BLaER1 treated with 17β-estradiol and CSF1 and Interleukin-3, amounts not matched to agents 10 nM and 100 nM (cell line): ENCODE results near the gene RGP1.

ENCODE experiments used
- H3K27ac ChIP-seq, 11 experiments: shearing (Covaris generic); formaldehyde crosslinking; 2 replicates each; pipeline ENCODE4 v1.8.1; 2022
- H3K27me3 ChIP-seq, 11 experiments: shearing (Covaris generic); formaldehyde crosslinking; 2 replicates each; pipeline ENCODE4 v1.8.1; 2022
- H3K36me3 ChIP-seq, 11 experiments: shearing (Covaris generic); formaldehyde crosslinking; 2 replicates each; pipeline ENCODE4 v1.8.1; 2022
- H3K4me1 ChIP-seq, 10 experiments: shearing (Covaris generic); formaldehyde crosslinking; 2 replicates each; pipeline ENCODE4 v1.8.1; 2022
- H3K4me2 ChIP-seq, 11 experiments: shearing (Covaris generic); formaldehyde crosslinking; 2 replicates each; pipeline ENCODE4 v1.8.1; 2022
- H3K4me3 ChIP-seq, 10 experiments: shearing (Covaris generic); formaldehyde crosslinking; 2 replicates each; pipeline ENCODE4 v1.8.1; 2022
- H3K9ac ChIP-seq, 11 experiments: shearing (Covaris generic); formaldehyde crosslinking; 2 replicates each; pipeline ENCODE4 v1.8.1; 2022
- H3K9me3 ChIP-seq, 11 experiments: shearing (Covaris generic); formaldehyde crosslinking; replicated peaks in 1 of 11; 2 replicates each; pipeline ENCODE4 v1.8.1; 2022
- H4K20me1 ChIP-seq, 11 experiments: shearing (Covaris generic); formaldehyde crosslinking; 2 replicates each; pipeline ENCODE4 v1.8.1; 2022
- Cebpa-rat ChIP-seq, 11 experiments: shearing (Covaris generic); IDR thresholded peaks; 2 replicates each; pipeline ENCODE4 v1.8.1; 2022

RGP1 gene

DNA sequence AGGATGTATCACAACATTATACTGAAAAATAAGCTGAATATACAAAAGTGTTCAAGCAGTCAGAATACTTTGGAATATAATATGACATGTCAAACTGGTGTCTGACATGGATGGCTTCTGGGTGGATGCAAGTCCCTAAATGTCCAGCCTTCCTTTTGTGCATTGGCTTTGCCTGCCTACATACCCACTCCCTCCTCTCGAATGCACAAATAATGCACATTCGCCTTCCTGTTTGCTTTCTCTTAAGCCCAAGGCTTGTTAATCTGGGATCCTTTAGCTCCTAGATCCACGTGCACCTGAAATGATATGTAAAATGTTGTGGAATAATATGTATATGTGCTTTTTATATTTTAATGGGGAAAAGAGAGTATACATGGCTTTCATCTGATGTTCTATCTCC is 29.4 kb downstream of the RGP1 start:
- Histone ChIP-seq H4K20me1 (no peaks in the 10 kb centered on the region), H3K36me3 (0 out of 22 replicates have a peak, but pooled peaks cover 0 to 3% (median 0%) of the 10 kb centered on the region in 11 experiments), H3K4me1 (peaks cover 13 to 19% (median 17%) of the 10 kb centered on the region in 10 experiments), H3K9ac (no peak overlapping the region), H3K4me3 (no peak overlapping the region), H3K27me3 (no peaks in the 10 kb centered on the region), H3K4me2 (no peak overlapping the region), H3K27ac (no peak overlapping the region), H3K9me3 (no peaks in the 10 kb centered on the region)
- TF ChIP-seq Cebpa-rat (IDR thresholded peaks at IDR 0.05), result no peak

DNA sequence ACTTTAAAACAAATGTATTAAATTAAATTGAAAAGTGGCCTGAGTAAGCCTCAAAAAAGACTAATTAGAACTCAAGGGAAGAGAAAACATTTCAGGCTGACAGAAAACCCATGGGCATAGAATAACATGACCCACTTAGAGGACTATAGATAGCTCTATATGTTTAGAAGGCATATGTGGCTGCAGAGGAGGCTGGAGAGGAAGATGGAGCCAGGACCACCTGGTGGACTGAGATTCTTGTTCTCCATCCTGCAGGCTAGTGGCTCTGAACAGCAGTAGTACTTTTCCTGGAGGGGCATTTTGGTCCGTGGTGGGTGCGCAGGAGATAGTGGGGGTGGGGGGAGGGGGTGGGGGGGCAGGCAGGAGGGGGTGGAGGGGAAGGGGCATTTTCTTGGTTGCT is 32.0 kb downstream of the RGP1 start:
- Histone ChIP-seq H3K27ac (no peak overlapping the region), H3K4me3 (no peak overlapping the region), H3K36me3 (0 out of 22 replicates have a peak, but pooled peaks cover 0 to 4% (median 0%) of the 10 kb centered on the region in 11 experiments), H3K27me3 (no peaks in the 10 kb centered on the region), H3K4me1 (peaks cover 4 to 8% (median 5%) of the 10 kb centered on the region in 10 experiments), H3K4me2 (no peak overlapping the region), H4K20me1 (no peaks in the 10 kb centered on the region), H3K9ac (no peak overlapping the region), H3K9me3 (no peaks in the 10 kb centered on the region)
- TF ChIP-seq Cebpa-rat (IDR thresholded peaks at IDR 0.05), result no peak

GRCh38 chr9:35783418-35783817 is 34.3 kb downstream of the RGP1 start:
- 0 out of 22 replicates have a peak, but pooled peaks cover 0 to 4% (median 0%) of the 10 kb centered on the region in 11 experiments for H3K36me3 ChIP-seq

GRCh38 chr9:35789541-35789940 is 40.5 kb downstream of the RGP1 start:
- Histone ChIP-seq H3K27ac (no peak overlapping the region), H3K36me3 (no peaks in the 10 kb centered on the region), H3K4me1 (peaks cover 6 to 14% (median 13%) of the 10 kb centered on the region in 10 experiments; a peak in 14 of 20 replicates), H3K9ac (no peak overlapping the region), H3K4me2 (no peak overlapping the region), H3K9me3 (no peaks in the 10 kb centered on the region), H3K4me3 (no peak overlapping the region), H3K27me3 (peaks cover 7 to 22% (median 15%) of the 10 kb centered on the region in 11 experiments; a peak in 20 of 22 replicates), H4K20me1 (no peaks in the 10 kb centered on the region)
- no peak for TF ChIP-seq Cebpa-rat (IDR thresholded peaks at IDR 0.05)

More at GRCh38 chr9:35783418-35783817, 34.3 kb downstream of the RGP1 start:
- no peaks in the 10 kb centered on the region for H3K9me3 ChIP-seq
- no peak for TF ChIP-seq Cebpa-rat (IDR thresholded peaks at IDR 0.05)
- peaks cover 0 to 9% (median 8%) of the 10 kb centered on the region in 10 experiments; a peak in 11 of 20 replicates for H3K4me1 ChIP-seq
- no peak overlapping the region for H3K4me2 ChIP-seq
- no peak overlapping the region for H3K9ac ChIP-seq
- H3K27me3 ChIP-seq, result no peaks in the 10 kb centered on the region
- H4K20me1 ChIP-seq, result no peaks in the 10 kb centered on the region
- H3K27ac ChIP-seq, result no peak overlapping the region
- H3K4me3 ChIP-seq, result no peak overlapping the region

DNA sequence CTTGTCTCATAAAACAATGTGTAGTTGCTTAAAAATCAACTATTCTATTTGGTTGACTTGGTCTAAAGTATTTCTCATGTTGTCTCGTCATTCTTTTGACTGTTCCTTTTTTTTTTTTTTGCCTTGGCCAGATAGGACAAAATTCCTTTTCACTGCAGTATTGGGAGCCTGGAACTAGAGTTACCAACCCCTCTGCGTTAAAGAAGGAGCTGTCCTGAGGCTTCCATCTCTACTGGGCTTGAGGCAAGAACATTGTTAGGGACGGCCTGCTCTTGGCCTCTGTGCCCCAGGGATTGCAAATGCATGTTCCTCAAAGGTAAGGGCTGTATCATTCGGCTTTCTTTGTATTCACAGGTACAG is 40.9 kb downstream of the RGP1 start:
- H3K9ac ChIP-seq, result no peak overlapping the region
- no peak overlapping the region for H3K4me3 ChIP-seq
- H3K4me2 ChIP-seq, result no peak overlapping the region
- H3K27ac ChIP-seq, result no peak overlapping the region
- H3K9me3 ChIP-seq, result no peaks in the 10 kb centered on the region
- peaks cover 7 to 22% (median 15%) of the 10 kb centered on the region in 11 experiments; a peak in 20 of 22 replicates for H3K27me3 ChIP-seq
- no peak for TF ChIP-seq Cebpa-rat (IDR thresholded peaks at IDR 0.05)
- H3K36me3 ChIP-seq, result no peaks in the 10 kb centered on the region
- H3K4me1 ChIP-seq, result peaks cover 6 to 16% (median 13%) of the 10 kb centered on the region in 10 experiments; a peak in 14 of 20 replicates
- no peaks in the 10 kb centered on the region for H4K20me1 ChIP-seq

DNA sequence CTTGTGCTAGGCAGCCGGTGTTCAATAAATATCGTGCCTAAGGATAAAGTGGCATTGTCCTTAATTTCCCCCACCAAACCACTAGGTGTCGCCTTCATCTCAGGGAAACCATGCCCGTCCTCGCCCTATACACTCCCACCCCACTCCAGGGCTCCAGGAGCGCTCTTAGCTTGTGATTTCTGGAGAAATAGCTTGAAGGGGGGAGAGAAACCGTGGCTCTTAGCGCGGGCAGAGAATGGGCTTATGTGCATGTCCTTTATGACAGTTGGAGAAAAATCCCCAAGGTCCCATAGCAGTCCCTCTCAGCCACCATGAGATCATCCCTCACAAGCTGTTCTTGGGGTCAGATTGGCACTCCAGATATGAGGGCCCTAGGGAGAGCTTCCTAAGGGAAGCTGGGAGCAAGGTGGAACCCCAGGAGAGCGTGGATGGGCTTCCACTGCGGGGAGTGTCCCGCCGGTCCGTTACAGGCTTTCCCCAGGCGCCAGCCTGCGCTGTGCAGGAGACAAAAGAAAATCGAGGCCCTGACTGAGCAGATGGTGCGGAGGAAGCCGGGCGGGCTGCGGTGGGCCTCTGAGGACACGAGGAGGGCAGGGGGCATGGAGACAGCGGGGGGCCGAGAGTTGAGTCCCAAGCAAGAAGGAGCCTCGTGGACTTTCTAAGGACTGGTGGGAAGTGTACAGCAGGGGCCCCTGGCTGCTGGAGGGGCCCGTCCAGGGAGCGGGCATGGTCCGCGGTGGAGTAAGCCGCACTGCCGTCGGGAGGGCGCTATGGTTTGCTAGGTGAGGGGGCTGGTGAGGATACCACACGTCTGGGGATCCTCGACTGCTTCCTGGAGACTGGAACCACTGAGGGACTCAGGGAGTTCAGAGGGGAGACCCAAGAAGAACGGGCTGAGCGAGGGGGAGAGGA is 41.6 kb downstream of the RGP1 start:
- peak overlapping the region in 9 of 11 experiments; percentile 6 to 33 (median 15); a peak in 11 of 22 replicates for H3K4me2 ChIP-seq
- TF ChIP-seq Cebpa-rat (IDR thresholded peaks at IDR 0.05), result no peak
- no peak overlapping the region for H3K4me3 ChIP-seq

DNA sequence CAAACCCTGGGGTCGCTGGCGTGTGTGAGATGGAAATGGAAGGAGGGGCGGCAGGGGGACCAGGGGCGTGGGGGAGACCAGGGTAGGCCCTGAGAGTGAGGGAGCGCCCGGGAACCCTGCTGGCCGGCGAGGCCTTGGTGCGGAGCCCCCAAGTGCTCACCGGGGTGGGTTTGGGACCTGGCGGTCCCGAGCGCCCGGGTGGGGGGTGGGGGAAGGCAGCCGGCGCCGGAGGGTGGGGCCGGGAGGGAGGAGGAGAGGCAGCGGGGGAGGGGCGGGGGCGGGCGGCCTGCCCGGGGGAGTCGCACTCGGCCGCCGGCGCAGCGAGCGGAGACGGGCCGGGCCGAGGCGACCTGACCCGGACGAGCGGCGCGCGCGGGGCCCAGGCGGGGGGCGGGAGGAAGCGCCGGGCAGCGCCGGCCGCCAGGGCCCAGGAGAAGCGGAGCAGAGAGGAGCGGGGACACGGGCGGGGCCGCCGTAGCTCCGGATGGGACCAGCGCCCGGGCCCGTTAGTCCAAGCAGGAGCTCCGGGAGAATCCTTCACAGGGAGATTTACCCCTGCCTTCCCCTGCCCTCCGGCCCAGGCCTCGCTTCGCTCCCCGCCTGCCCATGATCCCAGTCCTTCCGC is 42.3 kb downstream of the RGP1 start, which contains the start of gene NPR2:
Gene NPR2 (plus strand): TSS at position 295 of the 625 bp plus-strand sequence. CDS start 818 bp downstream, outside the sequence.
- peaks cover 7 to 22% (median 15%) of the 10 kb centered on the region in 11 experiments; a peak in 20 of 22 replicates for H3K27me3 ChIP-seq
- H3K4me1 ChIP-seq, result peaks cover 6 to 16% (median 13%) of the 10 kb centered on the region in 10 experiments; a peak in 14 of 20 replicates
- no peaks in the 10 kb centered on the region for H3K36me3 ChIP-seq
- H3K27ac ChIP-seq, result no peak within 1 kb of the TSS
- TF ChIP-seq Cebpa-rat (IDR thresholded peaks at IDR 0.05), result no peak
- no peaks in the 10 kb centered on the region for H3K9me3 ChIP-seq
- H3K4me3 ChIP-seq, result peak within 1 kb of the TSS in 6 of 10 experiments; percentile 40 to 62 (median 46); a peak in 8 of 20 replicates
- H4K20me1 ChIP-seq, result no peaks in the 10 kb centered on the region
- peak within 1 kb of the TSS in 10 of 11 experiments; percentile 30 to 66 (median 45); a peak in 19 of 22 replicates for H3K4me2 ChIP-seq
- H3K9ac ChIP-seq, result peak within 1 kb of the TSS in 7 of 11 experiments; percentile 24 to 64 (median 55); a peak in 9 of 22 replicates

More for the DNA sequence above, 41.6 kb downstream of the RGP1 start:
- Histone ChIP-seq H3K27ac (no peak overlapping the region), H4K20me1 (no peaks in the 10 kb centered on the region), H3K9ac (peak overlapping the region in 1 of 11 experiments; percentile 4; a peak in 2 of 22 replicates), H3K27me3 (peaks cover 7 to 22% (median 15%) of the 10 kb centered on the region in 11 experiments; a peak in 20 of 22 replicates), H3K9me3 (no peaks in the 10 kb centered on the region), H3K36me3 (no peaks in the 10 kb centered on the region), H3K4me1 (peaks cover 6 to 16% (median 13%) of the 10 kb centered on the region in 10 experiments; a peak in 14 of 20 replicates)

- no peaks in the 10 kb centered on the region for H3K9me3 ChIP-seq
- H3K9ac ChIP-seq, result no peak overlapping the region
Measured at GRCh38 chr9:35792024-35792813, 43.1 kb downstream of the RGP1 start.

More at GRCh38 chr9:35792024-35792813, 43.1 kb downstream of the RGP1 start:
- TF ChIP-seq Cebpa-rat (IDR thresholded peaks at IDR 0.05), result no peak
- Histone ChIP-seq H3K27me3 (peaks cover 7 to 22% (median 15%) of the 10 kb centered on the region in 11 experiments; a peak in 20 of 22 replicates), H3K4me2 (no peak overlapping the region), H3K36me3 (no peaks in the 10 kb centered on the region), H3K4me3 (no peak overlapping the region), H4K20me1 (no peaks in the 10 kb centered on the region), H3K27ac (no peak overlapping the region), H3K4me1 (peaks cover 4 to 14% (median 11%) of the 10 kb centered on the region in 10 experiments; a peak in 14 of 20 replicates)
